ENCODE measurements around the gene CCDC85B. TPM values are rescaled to one million over a fixed set of nuclear protein-coding genes. Genes with fewer than 3 reads are reported as not detected.

CCDC85B gene
- total and polyA plus RNA-seq, 2 of the 8 experiments (the other 6 are each of a cell fraction or from before 2014, with no cell fraction given), result 19.8 to 30.8 TPM

GRCh38 chr11:65918211-65919140, 28.0 kb downstream of the CCDC85B start, which contains the start of gene C11orf68 (continued):
- TF ChIP-seq, protein P1, sequence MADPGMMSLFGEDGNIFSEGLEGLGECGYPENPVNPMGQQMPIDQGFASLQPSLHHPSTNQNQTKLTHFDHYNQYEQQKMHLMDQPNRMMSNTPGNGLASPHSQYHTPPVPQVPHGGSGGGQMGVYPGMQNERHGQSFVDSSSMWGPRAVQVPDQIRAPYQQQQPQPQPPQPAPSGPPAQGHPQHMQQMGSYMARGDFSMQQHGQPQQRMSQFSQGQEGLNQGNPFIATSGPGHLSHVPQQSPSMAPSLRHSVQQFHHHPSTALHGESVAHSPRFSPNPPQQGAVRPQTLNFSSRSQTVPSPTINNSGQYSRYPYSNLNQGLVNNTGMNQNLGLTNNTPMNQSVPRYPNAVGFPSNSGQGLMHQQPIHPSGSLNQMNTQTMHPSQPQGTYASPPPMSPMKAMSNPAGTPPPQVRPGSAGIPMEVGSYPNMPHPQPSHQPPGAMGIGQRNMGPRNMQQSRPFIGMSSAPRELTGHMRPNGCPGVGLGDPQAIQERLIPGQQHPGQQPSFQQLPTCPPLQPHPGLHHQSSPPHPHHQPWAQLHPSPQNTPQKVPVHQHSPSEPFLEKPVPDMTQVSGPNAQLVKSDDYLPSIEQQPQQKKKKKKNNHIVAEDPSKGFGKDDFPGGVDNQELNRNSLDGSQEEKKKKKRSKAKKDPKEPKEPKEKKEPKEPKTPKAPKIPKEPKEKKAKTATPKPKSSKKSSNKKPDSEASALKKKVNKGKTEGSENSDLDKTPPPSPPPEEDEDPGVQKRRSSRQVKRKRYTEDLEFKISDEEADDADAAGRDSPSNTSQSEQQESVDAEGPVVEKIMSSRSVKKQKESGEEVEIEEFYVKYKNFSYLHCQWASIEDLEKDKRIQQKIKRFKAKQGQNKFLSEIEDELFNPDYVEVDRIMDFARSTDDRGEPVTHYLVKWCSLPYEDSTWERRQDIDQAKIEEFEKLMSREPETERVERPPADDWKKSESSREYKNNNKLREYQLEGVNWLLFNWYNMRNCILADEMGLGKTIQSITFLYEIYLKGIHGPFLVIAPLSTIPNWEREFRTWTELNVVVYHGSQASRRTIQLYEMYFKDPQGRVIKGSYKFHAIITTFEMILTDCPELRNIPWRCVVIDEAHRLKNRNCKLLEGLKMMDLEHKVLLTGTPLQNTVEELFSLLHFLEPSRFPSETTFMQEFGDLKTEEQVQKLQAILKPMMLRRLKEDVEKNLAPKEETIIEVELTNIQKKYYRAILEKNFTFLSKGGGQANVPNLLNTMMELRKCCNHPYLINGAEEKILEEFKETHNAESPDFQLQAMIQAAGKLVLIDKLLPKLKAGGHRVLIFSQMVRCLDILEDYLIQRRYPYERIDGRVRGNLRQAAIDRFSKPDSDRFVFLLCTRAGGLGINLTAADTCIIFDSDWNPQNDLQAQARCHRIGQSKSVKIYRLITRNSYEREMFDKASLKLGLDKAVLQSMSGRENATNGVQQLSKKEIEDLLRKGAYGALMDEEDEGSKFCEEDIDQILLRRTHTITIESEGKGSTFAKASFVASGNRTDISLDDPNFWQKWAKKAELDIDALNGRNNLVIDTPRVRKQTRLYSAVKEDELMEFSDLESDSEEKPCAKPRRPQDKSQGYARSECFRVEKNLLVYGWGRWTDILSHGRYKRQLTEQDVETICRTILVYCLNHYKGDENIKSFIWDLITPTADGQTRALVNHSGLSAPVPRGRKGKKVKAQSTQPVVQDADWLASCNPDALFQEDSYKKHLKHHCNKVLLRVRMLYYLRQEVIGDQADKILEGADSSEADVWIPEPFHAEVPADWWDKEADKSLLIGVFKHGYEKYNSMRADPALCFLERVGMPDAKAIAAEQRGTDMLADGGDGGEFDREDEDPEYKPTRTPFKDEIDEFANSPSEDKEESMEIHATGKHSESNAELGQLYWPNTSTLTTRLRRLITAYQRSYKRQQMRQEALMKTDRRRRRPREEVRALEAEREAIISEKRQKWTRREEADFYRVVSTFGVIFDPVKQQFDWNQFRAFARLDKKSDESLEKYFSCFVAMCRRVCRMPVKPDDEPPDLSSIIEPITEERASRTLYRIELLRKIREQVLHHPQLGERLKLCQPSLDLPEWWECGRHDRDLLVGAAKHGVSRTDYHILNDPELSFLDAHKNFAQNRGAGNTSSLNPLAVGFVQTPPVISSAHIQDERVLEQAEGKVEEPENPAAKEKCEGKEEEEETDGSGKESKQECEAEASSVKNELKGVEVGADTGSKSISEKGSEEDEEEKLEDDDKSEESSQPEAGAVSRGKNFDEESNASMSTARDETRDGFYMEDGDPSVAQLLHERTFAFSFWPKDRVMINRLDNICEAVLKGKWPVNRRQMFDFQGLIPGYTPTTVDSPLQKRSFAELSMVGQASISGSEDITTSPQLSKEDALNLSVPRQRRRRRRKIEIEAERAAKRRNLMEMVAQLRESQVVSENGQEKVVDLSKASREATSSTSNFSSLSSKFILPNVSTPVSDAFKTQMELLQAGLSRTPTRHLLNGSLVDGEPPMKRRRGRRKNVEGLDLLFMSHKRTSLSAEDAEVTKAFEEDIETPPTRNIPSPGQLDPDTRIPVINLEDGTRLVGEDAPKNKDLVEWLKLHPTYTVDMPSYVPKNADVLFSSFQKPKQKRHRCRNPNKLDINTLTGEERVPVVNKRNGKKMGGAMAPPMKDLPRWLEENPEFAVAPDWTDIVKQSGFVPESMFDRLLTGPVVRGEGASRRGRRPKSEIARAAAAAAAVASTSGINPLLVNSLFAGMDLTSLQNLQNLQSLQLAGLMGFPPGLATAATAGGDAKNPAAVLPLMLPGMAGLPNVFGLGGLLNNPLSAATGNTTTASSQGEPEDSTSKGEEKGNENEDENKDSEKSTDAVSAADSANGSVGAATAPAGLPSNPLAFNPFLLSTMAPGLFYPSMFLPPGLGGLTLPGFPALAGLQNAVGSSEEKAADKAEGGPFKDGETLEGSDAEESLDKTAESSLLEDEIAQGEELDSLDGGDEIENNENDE (IDR thresholded peaks at IDR 0.05; ENCODE audit: insufficient replicate concordance, low read length), result no peak
- TF ChIP-seq TAF7 (optimal IDR thresholded peaks at IDR 0.05; ENCODE audit: borderline replicate concordance, low read depth, low read length), result peak; percentile 43
- TF ChIP-seq EGR1 (IDR thresholded peaks at IDR 0.05; ENCODE audit: borderline replicate concordance, low read depth, low read length), result no peak
- TF ChIP-seq CBX5 (IDR thresholded peaks at IDR 0.05; ENCODE audit: low read depth, low read length), result no peak
- no peak for TF ChIP-seq ZNF274 (IDR thresholded peaks at IDR 0.05; ENCODE audit: borderline replicate concordance, extremely low read depth, low read length)
- TF ChIP-seq GTF2F1 (IDR thresholded peaks at IDR 0.05; ENCODE audit: borderline replicate concordance, low read depth, low read length), result no peak
- no peak for TF ChIP-seq BRCA1 (IDR thresholded peaks at IDR 0.05; ENCODE audit: low read depth, low read length)
- peak in 1 of 2 experiments; percentile 28; a peak in 1 of 4 replicates for TF ChIP-seq HDAC2 (IDR thresholded peaks at IDR 0.05; ENCODE audit: borderline replicate concordance in 1 of 2, low read depth in 2 of 2, low read length in 2 of 2)
- TF ChIP-seq NANOG (IDR thresholded peaks at IDR 0.05; ENCODE audit: insufficient read depth, low read depth, low read length, poor library complexity, severe bottlenecking), result no peak

Data from H1 (cell line).